Measurements from ENCODE around the gene UTF1.

UTF1 gene

DNA sequence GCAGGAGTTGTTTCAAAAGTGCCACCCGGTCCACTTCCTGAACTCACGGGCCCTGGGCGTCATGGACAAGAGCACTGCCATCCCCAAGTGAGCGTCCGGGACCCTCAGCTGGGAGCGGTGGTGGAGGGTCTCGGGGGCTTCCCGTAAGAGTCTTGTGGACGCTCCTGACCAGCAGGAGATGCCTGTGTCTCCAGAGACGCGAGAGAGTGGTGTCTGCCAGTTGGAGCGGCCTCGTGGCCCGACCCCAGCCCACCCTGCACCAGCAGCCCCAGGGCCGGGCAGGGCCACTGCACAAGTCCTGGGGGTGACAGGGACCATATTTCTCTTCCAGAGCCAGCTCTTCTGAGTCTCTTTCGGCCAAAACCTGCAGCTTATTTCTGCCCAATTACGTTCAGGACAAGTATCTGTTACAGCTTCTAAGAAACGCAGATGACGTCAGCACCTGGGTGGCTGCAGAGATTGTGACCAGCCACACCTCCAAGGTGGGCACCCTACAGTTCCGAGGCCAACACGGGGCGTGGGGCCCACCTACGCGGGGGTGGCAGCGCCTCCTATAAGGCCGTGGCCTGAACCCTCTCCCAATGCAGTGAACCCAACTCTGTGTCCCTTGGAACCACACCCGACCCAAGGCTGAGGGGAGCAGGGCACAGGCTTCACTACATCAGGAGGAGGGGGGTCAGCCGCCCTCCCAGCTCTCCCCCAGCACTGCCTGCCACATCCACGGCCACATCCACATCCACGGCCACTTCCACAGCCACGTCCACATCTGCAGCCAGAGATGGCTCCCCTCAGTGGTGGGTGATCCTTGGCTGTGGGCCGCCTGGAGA lies 16.2 kb upstream of the UTF1 start:
- no peak overlapping the region for H3K4me3 ChIP-seq (replicated peaks in 1 of 2; ENCODE audit: low read depth in 2 of 2, low read length in 2 of 2)
- TF ChIP-seq, protein P1, sequence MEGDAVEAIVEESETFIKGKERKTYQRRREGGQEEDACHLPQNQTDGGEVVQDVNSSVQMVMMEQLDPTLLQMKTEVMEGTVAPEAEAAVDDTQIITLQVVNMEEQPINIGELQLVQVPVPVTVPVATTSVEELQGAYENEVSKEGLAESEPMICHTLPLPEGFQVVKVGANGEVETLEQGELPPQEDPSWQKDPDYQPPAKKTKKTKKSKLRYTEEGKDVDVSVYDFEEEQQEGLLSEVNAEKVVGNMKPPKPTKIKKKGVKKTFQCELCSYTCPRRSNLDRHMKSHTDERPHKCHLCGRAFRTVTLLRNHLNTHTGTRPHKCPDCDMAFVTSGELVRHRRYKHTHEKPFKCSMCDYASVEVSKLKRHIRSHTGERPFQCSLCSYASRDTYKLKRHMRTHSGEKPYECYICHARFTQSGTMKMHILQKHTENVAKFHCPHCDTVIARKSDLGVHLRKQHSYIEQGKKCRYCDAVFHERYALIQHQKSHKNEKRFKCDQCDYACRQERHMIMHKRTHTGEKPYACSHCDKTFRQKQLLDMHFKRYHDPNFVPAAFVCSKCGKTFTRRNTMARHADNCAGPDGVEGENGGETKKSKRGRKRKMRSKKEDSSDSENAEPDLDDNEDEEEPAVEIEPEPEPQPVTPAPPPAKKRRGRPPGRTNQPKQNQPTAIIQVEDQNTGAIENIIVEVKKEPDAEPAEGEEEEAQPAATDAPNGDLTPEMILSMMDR (IDR thresholded peaks at IDR 0.05; ENCODE audit: low read depth, low read length) = no peak
- DNase-seq (ENCODE audit: low read depth in 2 of 2) = no peak

DNA sequence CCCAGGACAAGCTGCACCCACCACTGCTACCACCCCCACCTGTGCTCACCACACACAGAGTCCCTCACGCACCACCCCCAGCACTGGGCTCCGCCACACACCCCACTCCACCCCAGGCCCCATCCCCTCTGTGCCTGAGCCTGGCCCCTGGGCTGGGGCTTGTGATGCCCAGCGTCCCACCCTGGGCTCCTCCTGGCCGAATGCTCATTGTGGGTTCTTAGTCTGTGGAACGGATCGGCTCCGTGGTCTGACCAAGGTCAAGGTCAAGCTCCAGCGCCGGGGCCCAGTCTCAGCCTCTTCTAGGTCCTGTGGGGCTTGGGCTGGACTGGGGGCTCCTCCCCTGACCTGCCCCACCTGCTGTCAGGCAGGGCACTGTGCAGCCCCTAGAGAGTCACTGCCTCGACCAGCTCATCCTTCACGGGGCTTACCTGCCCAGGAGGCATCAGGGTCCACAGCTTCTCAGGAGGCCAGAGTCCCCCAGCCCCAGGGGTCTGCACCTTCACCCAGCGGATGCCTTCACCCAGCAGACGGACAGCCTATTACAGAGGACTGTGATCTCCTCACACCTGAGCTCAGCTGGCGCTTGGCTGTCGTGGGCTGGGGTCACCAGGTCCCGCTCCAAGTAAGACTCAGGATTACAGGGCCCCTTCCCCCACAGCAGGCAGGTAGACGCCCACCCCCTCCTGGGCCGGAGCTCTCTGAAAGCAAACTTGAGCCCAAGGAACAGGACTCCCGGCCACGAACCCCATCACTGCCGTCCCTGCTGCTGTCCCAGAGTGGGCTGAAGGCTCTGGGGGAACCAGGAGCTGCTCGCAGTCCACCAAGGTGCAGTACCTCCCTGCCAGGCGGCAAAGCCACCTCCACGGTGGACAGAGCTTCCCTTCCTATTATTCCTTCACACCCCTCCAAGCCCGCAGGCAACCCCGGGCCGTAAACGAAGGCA lies 15.3 kb upstream of the UTF1 start:
- no peak overlapping the region for H3K4me3 ChIP-seq (replicated peaks in 1 of 2; ENCODE audit: low read depth in 2 of 2, low read length in 2 of 2)
- TF ChIP-seq, protein P1 (IDR thresholded peaks at IDR 0.05; ENCODE audit: low read depth, low read length) = no peak
- no peak for DNase-seq (ENCODE audit: low read depth in 2 of 2)

DNA sequence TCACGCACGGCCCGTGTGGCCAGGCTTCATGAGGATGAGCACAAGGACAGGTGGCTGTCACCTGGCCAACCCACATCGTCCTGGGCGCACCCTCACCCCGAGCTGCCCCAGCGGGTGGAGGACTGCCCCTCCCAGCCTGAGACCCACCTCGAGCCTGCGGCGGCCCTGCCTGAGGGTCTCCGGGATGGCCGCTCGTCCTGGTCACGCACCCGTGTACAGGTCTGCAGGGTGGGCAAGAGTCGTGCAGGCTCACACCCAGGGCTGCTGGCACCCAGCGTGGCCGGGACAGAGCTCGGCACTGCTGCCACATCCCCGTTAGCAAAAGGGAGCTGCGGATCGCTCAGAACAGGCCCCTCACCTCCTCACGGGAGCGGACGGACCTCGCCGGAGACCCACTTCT lies 14.4 kb upstream of the UTF1 start:
- no peak for DNase-seq (ENCODE audit: low read depth in 2 of 2)
- TF ChIP-seq, protein P1 (IDR thresholded peaks at IDR 0.05; ENCODE audit: low read depth, low read length) = no peak
- no peak overlapping the region for H3K4me3 ChIP-seq (replicated peaks in 1 of 2; ENCODE audit: low read depth in 2 of 2, low read length in 2 of 2)

DNA sequence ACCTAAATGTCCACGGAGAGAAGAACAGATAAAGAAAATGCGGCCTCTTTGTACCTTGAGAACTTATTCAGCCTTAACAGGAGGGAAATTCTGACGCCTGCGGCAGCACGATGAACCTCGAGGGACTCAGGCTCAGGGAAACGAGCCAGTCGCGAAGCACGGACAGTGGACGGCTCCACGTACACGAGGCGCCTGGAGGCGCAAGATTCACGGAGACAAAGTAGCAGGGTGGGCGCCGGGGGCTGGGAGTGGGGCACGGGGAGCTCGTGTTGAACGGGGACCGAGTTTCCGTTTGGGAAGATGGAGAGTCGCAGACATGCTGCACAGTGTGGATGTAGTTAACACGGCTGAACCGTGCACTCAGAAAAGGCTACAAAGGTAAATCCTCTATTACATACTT lies 13.2 kb upstream of the UTF1 start:
- H3K4me3 ChIP-seq (replicated peaks in 1 of 2; ENCODE audit: low read depth in 2 of 2, low read length in 2 of 2) = no peak overlapping the region
- TF ChIP-seq, protein P1 (IDR thresholded peaks at IDR 0.05; ENCODE audit: low read depth, low read length) = no peak
- no peak for DNase-seq (ENCODE audit: low read depth in 2 of 2)

DNA sequence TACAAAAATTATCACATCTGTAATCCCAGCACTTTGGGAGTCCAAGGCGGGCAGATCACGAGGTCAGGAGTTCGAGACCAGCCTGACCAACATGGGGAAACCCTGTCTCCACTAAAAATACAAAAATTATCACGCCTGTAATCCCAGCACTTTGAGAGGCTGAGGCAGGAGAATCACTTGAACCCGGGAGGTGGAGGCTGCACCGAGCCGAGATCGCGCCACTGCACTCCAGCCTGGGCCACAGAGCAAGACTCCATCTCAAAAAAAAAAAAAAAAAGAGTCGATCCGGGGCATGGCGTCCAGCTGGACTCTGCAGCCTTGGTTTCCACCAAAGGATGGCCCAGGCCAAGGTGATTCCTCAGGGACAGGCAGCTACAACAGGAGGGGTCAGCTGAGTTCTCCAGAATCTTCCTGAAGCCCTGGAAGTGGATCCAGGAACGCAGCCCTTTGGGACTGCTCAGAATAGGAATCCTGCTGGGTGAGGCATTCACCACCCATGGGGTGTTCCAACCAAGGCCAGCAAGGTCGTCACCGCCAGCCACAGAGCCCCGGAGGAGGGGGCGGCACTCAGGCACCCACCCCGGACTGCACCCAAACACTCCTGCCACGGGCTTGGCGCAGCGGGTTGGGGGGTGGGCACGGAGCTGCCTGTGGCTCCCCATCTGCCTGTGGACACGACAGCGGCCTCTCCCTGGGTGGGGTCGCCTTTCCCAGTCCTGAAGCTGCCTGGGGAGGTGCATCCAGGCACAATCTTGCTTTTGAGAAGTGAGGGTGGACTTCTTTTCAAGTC lies 12.0 kb upstream of the UTF1 start:
- TF ChIP-seq, protein P1 (IDR thresholded peaks at IDR 0.05; ENCODE audit: low read depth, low read length) = no peak
- no peak overlapping the region for H3K4me3 ChIP-seq (replicated peaks in 1 of 2; ENCODE audit: low read depth in 2 of 2, low read length in 2 of 2)
- DNase-seq (ENCODE audit: low read depth in 2 of 2) = no peak

DNA sequence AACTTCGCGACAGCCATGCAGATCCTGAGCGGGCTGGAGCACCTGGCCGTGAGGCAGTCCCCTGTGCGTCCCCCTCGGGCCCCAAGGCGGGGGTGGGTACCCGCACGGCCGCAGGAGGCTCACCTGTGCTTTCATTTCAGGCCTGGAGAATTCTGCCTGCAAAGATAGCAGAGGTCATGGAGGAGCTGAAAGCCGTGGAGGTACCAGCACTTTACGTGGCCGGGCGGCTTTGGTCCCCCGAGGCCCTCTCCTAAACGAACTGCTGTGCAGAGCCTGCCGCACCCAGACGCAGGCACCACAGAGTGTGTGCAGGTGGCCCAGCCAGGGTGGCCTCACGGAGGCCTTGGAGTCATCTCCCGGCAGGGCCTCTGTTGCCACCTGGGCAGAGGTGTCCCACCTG lies 11.1 kb upstream of the UTF1 start:
- no peak for DNase-seq (ENCODE audit: low read depth in 2 of 2)
- TF ChIP-seq, protein P1 (IDR thresholded peaks at IDR 0.05; ENCODE audit: low read depth, low read length) = no peak

More for the DNA sequence above, 11.1 kb upstream of the UTF1 start:
- H3K4me3 ChIP-seq (replicated peaks in 1 of 2; ENCODE audit: low read depth in 2 of 2, low read length in 2 of 2) = no peak overlapping the region
